Hematopoietic multipotent progenitor cell treated with erythropoietin and hydrocortisone succinate and interleukin-3 and kit ligand, for 17 days (in vitro differentiated cells): ENCODE data around the gene LRRD1.
"Not testable (repeated sequence)": the region's sequence is repeated elsewhere in the genome, so short reads cannot be mapped to it uniquely, and the experiment has no call there.

Source experiments
- DNase-seq: peaks from one replicate; pipeline ENCODE4 v3.0.0-alpha.2; 2015; ENCODE audit warnings: low spot score

Gene LRRD1

DNA sequence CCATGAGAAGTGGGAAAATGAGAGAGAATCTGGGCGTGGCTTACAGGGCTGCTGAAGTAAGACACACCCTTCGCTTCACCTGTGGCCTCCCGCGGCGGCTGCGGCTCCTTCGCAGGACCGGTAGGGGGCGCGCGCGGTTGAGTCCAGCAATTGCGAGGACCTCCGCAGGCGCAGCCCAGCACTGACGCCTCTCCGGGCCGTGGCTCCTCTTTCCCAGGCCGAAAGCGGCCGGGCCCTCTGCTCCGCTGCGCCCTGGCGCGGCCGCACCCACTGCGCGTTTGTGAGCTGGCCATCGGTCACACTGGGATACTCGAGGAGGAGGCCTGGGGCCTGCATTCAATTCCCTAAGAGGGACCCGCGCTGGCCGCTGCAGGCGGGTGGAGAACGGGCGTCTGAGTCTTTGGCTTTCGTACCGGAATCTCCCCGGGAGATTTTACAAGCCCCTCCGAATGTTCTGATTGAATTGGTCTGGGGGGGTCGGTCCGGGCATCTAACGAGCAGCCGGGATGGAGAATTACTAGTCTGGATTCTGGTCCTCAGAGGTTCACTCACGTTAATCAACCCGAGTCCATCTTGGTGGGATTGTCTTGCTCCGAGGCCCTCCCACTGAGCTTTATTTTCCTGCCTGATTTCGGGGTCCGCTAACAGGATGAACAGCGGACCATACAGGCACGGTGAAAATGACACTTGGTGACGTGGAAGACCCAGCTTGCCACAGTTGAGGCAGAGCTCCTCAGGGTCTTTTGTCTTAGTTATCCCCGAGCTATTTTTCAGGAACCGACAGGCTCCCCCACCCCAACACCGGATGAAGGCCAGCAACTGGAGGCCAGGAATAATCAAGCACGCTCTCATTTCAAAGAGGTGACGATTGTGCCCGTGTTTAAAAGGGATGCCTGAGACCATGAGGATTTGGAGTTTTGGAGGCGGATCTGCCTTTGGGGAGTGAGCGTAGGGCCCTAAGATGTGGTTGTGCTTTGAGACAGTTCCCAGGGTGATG is at the start of gene LRRD1:
Gene LRRD1, minus strand, starts transcription at position 215 of the 997 bp plus-strand sequence. CDS start 13,940 bp downstream, outside the sequence.
- DNase-seq: peak; percentile 83

DNA sequence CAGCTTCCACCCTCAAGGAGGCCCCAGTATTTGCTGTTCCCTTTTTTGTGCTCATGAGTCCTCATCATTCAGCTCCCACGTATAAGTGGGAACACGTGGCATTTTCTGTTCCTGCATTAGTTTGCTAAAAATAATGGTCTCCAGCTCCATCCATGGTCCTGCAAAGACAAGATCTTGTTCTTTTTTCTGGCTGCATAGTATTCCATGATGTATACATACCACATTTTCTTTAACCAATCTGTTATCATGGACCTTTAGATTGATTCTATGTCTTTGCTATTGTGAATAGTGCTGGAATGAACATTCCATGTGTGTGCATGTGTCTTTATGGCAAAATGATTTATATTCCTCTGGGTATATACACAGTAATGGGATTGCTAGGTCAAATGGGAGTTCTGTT is 49.8 kb upstream of the LRRD1 start:
- DNase-seq: no peak

GRCh38 chr7:92228100-92228499 is 49.2 kb upstream of the LRRD1 start:
- DNase-seq: no peak

DNA sequence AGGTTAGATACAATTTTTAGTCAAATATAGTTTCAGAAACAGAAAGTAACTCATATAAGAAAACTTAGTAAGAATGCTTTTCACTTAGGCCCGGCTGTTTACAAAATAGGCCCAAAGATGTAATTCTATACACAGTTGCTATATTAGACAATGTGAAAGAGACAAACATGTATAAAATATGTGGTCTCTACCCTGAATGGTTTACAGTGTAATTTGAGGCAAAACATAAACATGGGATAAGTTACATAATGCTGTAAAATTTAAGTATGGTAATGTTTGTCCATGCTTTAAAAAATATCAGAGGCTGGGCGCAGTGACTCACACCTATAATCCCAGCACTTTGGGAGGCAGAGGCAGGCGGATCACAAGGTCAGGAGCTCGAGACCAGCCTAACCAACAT is 48.0 kb upstream of the LRRD1 start:
- no peak for DNase-seq

DNA sequence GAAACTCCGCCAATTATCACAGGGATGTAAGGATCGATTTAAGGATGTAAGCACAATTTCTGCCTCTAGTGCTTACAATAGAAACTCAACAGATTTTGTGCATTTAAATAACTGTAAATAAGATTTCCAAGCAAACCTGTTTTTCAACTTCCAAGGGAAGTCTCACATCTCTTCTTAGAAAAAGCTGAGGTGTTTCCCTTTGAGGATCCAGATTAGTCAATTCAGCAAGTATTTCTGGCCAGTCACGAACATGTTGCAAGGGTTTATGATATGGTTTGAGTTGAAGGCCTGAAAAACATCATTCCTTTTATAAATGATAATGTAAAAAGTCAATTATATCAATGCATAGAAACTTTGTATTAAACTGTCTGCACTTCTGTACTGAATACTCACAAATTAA is 42.8 kb upstream of the LRRD1 start:
- no peak for DNase-seq

DNA sequence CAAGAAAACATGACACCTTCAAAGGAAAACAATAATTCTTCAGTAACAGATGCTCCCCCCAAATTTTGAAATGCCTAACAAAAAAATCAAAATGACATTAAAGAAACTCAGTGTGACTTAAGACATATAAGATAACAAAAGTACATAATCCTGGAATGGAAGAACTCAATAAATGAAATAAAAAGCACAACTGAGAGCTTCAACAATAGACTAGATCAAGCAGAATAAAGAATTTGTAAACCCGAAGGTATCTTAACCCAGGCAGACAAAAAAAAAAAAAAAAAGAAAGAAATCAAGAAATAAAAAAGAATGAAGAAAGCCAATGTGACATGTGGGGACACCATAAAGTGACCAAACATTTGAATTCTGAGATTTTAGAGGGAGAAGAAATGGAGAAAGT is 27.7 kb upstream of the LRRD1 start:
- DNase-seq: no peak

GRCh38 chr7:92205987-92206386 is 27.0 kb upstream of the LRRD1 start:
- DNase-seq: no peak

DNA sequence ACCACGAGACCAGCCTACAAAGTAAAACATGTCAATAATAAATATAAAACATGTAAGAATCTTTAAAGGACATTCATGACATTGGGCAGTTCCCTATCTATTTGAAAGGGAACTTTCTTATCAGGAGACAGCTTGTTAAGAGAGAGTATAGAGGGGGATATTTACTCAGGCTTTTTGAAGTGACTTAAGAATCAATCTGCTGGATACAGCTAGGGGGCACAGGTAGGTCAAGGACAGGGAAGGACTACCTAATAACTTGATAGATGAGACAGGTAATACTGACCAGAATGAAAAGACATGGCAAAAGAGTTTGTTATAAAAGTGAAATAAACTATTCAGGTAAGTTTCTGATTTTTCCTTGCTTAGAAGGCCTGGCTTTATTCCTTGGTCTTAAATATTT is 21.8 kb upstream of the LRRD1 start:
- DNase-seq: no peak

GRCh38 chr7:92192326-92192725 is 13.4 kb upstream of the LRRD1 start:
- DNase-seq: no peak

- not testable (repeated sequence) for DNase-seq
Measured at GRCh38 chr7:92189246-92189645, 10.3 kb upstream of the LRRD1 start.

- DNase-seq: not testable (repeated sequence)
Measured at GRCh38 chr7:92184294-92184693, 5.4 kb upstream of the LRRD1 start.

DNA sequence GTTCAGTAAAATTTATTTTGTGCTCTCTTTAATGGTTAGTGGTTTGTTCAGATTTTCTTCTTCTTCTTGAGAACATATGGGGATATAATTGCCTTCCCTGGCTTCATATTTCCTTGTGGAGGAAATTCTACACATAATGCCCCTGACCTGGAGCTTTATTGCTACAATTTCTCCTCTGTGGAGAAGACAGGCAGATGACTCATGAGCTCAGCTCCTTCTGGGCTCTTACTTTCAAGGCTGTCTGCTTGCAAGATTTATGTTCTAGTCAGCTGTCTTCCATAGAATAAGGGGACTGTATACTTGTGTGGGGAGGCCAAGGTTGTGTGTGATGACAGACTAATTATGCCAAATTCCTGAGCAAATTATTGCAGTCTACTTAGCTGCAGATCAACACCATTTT is 1.6 kb downstream of the LRRD1 start:
- no peak for DNase-seq

- not testable (repeated sequence) for DNase-seq
Measured at GRCh38 chr7:92169529-92169928, 9.4 kb downstream of the LRRD1 start.

DNA sequence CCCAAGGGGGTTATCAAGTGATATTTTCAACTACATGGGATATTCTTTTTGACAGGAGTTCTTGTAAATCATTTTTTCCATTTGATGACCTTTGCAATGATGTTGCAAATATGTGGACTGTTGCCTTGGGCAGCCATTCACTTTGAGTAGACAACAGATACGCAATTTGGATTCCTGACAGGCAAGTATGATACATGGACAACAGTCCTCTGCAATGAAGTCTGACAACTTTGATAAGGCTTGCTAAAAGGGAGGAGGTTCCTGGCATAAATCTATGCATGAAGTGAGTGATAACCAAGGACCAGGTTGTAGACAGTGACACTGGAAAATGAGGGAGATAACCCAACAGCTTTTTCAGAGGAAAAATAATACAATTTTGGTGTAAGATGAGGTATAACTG is 17.7 kb downstream of the LRRD1 start:
- no peak for DNase-seq

DNA sequence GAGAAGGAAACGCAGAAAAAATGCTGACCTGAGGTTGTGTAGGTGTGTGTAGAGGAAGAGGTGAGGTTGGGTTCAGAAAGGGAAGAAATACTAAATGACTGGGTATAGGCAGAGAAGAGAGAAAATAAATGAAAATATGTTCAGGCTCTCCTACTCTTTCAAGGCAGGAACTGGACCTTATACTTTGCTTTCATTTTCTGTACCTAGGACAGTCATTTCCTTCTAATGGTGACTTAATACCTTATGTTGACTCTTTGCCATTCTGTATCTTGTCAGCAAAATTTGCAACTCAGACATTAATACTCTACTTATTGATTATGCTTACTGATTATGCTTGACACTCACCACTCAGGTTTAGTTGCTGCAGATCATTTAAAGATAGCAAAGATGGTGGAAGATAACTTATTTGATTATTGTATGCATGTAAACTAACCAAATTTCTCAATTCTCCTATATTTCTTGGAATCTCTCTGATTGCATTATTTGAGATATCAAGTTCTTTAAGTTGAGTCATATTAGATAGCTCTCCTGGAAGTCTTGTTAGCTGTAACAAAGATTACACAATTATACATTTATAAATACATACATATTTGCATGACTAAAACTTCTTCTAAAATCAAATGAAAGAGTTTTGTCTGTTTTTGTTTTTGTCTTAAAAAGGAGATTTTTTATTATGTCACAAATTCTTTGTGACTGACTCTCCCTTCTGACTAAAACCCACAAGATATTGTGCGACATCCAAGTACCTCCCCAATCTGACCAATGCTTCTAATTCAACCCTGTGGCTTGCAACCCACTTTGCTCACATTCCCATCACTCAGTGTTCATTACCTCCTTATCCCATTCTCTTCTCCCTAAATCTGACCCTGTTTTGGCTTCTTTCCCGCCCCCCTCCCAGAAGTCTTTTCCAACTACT is 20.0 kb downstream of the LRRD1 start:
- no peak for DNase-seq

DNA sequence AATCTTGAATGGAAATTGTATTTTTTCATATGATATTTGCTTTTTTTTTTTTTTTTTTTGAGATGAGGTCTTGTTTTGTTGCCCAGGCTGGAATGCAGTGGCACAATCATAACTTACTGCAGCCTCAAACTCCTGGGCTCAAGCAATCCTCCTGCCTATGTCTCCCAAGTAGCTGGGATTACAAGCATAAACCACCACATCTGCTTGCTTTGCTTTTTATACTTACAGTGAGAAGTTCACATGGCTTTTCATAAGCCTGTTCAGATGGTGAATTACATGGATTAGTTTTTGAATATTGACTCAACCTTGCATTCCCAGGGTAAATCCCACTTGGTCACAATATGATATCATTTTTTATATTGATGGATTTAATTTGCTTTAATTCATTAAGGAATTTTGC is 22.0 kb downstream of the LRRD1 start:
- DNase-seq: no peak

DNA sequence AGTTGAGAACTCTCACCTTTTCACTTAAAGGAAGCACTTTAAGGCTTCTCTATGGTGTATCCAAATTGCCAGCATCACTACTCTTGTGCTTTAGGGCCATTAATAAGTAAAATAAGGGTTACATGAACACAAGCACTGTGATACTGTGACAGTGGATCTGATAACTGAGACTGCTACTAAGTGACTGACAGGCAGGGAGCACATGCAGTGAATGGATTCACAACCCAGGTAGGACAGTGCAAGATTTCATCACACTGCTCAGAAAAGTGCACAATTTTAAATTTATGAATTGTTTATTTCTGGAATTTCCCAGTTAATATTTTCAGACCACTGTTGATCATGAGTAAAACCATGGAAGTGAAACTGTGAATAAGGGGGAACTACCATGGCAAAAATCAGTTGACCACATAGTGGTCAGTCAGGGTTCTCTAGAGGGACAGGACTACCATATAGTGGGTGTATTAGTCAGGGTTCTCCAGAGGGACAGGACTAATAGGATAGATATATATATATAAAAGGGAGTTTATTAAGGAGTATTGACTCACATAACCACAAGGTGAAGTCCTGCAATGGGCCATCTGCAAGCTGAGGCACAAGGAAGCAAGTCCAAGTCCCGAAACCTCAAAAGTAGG is 23.7 kb downstream of the LRRD1 start:
- DNase-seq: no peak

DNA sequence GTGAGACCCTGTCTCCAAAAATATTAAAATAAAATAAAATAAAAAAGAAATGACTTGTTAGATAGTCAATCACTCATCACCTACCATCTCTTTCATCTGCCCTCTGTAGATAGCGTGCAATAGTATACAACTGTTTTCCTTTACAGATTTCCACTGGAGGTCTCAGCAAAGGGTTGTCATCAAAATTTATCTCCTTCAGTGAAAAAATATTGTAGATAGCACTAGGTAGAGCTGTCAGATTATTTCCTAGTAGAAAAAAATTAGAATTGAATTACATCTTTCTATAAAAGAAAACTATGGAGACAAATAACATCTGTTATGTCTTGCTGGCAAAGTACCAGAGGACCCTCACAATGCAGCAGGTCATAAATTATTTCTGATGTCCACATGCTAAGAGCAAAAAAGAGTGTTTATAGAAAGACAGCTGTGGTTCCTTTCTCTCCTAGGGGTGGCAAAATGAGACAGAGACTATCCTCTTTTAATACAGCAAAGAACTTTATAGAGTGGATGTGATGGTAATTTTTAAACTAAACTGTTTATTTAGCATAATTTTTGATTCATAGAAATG is 28.4 kb downstream of the LRRD1 start:
- DNase-seq: no peak

- no peak for DNase-seq
Measured at GRCh38 chr7:92149736-92150239, 29.2 kb downstream of the LRRD1 start.

DNA sequence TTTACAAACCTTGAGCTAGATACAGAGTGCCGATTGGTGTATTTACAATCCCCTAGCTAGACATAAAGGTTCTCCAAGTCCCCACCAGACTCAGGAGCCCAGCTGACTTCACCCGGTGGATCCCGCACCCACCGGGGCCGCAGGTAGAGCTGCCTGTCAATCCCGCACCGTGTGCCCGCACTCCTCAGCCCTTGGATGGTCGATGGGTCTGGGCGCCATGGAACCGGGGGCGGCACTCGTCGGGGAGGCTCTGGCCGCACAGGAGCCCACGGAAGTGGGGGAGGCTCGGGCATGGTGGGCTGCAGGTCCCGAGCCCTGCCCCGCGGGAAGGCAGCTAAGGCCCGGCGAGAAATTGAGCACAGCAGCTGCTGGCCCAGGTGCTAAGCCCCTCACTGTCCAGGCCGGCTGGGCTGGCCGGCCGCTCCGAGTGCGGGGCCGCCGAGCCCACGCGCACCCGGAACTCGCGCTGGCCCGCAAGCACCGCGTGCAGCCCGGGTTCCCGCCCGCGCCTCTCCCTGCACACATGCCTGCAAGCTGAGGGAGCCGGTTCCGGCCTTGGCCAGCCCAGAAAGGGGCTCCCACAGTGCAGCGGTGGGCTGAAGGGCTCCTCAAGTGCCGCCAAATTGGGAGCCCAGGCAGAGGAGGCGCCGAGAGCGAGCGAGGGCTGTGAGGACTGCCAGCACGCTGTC is 35.6 kb downstream of the LRRD1 start:
- not testable (repeated sequence) for DNase-seq

DNA sequence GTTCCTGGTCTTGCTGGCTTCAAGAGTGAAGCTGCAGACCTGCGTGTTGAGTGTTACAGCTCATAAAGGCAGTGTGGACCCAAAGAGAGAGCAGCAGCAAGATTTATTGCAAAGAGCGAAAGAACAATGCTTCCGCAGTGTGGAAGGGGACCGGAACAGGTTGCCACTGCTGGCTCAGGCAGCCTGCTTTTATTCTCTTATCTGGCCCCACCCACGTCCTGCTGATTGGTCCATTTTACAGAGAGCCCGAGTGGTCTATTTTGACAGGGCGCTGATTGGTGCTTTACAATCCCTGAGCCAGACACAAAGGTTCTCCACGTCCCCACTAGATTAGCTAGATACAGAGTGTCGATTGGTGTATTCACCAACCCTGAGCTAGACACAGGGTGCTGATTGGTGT is 36.2 kb downstream of the LRRD1 start:
- not testable (repeated sequence) for DNase-seq
